OCI-LY1 (cell line): ENCODE measurements around the gene RPS19BP1.
A peak's percentile ranks its signal among the peaks of the same experiment; 100 is the strongest.

Source experiments
- H2AFZ ChIP-seq: fragments of 200-600 bp; sonication (generic), shearing (Covaris generic); 2 replicates; pipeline ENCODE4 v1.6.0; 2014; ENCODE audit warnings: antibody characterized with exemption, mild to moderate bottlenecking, low read length
- H3F3A ChIP-seq: fragments of 200-600 bp; sonication (generic), shearing (Covaris generic); 2 replicates; pipeline ENCODE4 v1.6.0; 2014; ENCODE audit warnings: mild to moderate bottlenecking, antibody characterized with exemption, low read length, moderate library complexity; ENCODE audit not compliant: insufficient read depth
- H3K27ac ChIP-seq: fragments of 200-600 bp; sonication (generic); 2 replicates; pipeline ENCODE4 v1.5.1; 2014; ENCODE audit warnings: low read length, mixed run types, mild to moderate bottlenecking, low read depth; ENCODE audit not compliant: poor library complexity, severe bottlenecking
- H3K27me3 ChIP-seq: fragments of 200-600 bp; sonication (generic); 2 replicates; pipeline ENCODE4 v1.6.0; 2014; ENCODE audit warnings: antibody characterized with exemption, mild to moderate bottlenecking, low read length, moderate library complexity; ENCODE audit not compliant: insufficient read depth
- H3K36me3 ChIP-seq: fragments of 200-600 bp; sonication (generic); 2 replicates; pipeline ENCODE4 v1.6.1; 2014; ENCODE audit warnings: mild to moderate bottlenecking, antibody characterized with exemption, low read length, moderate library complexity, mixed read lengths; ENCODE audit not compliant: insufficient read depth
- H3K4me1 ChIP-seq: fragments of 200-600 bp; sonication (generic); 2 replicates; pipeline ENCODE4 v1.5.1; 2014; ENCODE audit warnings: mild to moderate bottlenecking, low read length, moderate library complexity; ENCODE audit not compliant: insufficient read depth, severe bottlenecking
- H3K4me2 ChIP-seq: fragments of 200-600 bp; sonication (generic), shearing (Covaris generic); 2 replicates; pipeline ENCODE4 v1.6.1; 2014; ENCODE audit warnings: low read length
- H3K4me3 ChIP-seq: fragments of 200-600 bp; sonication (generic); 2 replicates; pipeline ENCODE4 v1.5.1; 2014; ENCODE audit warnings: low read length, low read depth, mild to moderate bottlenecking, mixed read lengths; ENCODE audit not compliant: poor library complexity, severe bottlenecking
- H3K79me2 ChIP-seq: fragments of 200-600 bp; shearing (Covaris generic); 2 replicates; pipeline ENCODE4 v1.6.1; 2016; ENCODE audit warnings: mixed run types, low read length, mixed read lengths; ENCODE audit not compliant: insufficient read depth
- H3K9ac ChIP-seq: fragments of 200-600 bp; sonication (generic), shearing (Covaris generic); 2 replicates; pipeline ENCODE4 v1.6.1; 2014; ENCODE audit warnings: mild to moderate bottlenecking, low read length, mixed read lengths
- H3K9me2 ChIP-seq: fragments of 200-600 bp; sonication (generic), shearing (Covaris generic); 2 replicates; pipeline ENCODE4 v1.6.1; 2014; ENCODE audit warnings: low read depth, mild to moderate bottlenecking, low read length, mixed read lengths
- H3K9me3 ChIP-seq: fragments of 200-600 bp; shearing (Covaris generic); 2 replicates; pipeline ENCODE4 v1.6.1; 2014; ENCODE audit warnings: low read length, mixed read lengths
- H4K20me1 ChIP-seq: fragments of 200-600 bp; sonication (generic), shearing (Covaris generic); 2 replicates; pipeline ENCODE4 v1.6.0; 2016; ENCODE audit warnings: mild to moderate bottlenecking, low read length; ENCODE audit not compliant: insufficient read depth
- CTCF ChIP-seq: fragments of 200-600 bp; sonication (generic), shearing (Covaris generic); IDR thresholded peaks from 2 replicates; pipeline ENCODE4 v1.5.1; 2017; ENCODE audit warnings: mild to moderate bottlenecking, antibody characterized with exemption, low read length, moderate library complexity, mixed read lengths
- EZH2 ChIP-seq: fragments of 200-600 bp; sonication (generic), shearing (Covaris generic); IDR thresholded peaks from 2 replicates; pipeline ENCODE4 v1.8.0; 2017; ENCODE audit warnings: borderline replicate concordance, mixed run types, mild to moderate bottlenecking, antibody characterized with exemption, low read length, moderate library complexity, mixed read lengths

The RPS19BP1 gene

GRCh38 chr22:39530116-39530515, 2.4 kb downstream of the RPS19BP1 start:
- Histone ChIP-seq H3K27me3 (no peaks in the 10 kb centered on the region), H3K4me2 (peak overlapping the region; percentile 77), H2AFZ (no peak overlapping the region), H3K79me2 (peaks cover 14% of the 10 kb centered on the region), H3K4me3 (peak overlapping the region; percentile 49), H3K36me3 (peaks cover 41% of the 10 kb centered on the region), H3F3A (peaks cover 15% of the 10 kb centered on the region), H3K9me3 (no peaks in the 10 kb centered on the region), H3K27ac (peak overlapping the region; percentile 98), H3K9me2 (no peaks in the 10 kb centered on the region), H3K4me1 (peaks cover 82% of the 10 kb centered on the region), H3K9ac (peak overlapping the region; percentile 52; the same call in 1 of the 2 replicates), H4K20me1 (no peaks in the 10 kb centered on the region)
- TF ChIP-seq EZH2 (no peak), CTCF (no peak)

GRCh38 chr22:39529487-39529851, 3.1 kb downstream of the RPS19BP1 start:
- Histone ChIP-seq H3K9me2 (no peaks in the 10 kb centered on the region), H3K9me3 (no peaks in the 10 kb centered on the region), H4K20me1 (no peaks in the 10 kb centered on the region), H3K4me1 (peaks cover 78% of the 10 kb centered on the region), H3K79me2 (peaks cover 14% of the 10 kb centered on the region), H3K36me3 (peaks cover 48% of the 10 kb centered on the region), H2AFZ (no peak overlapping the region), H3K27me3 (no peaks in the 10 kb centered on the region), H3K4me3 (peak overlapping the region; percentile 49), H3F3A (peaks cover 21% of the 10 kb centered on the region), H3K9ac (peak overlapping the region; percentile 52), H3K4me2 (peak overlapping the region; percentile 77), H3K27ac (peak overlapping the region; percentile 98)
- TF ChIP-seq CTCF (no peak; the same call in 1 of the 2 replicates), EZH2 (no peak)

GRCh38 chr22:39528681-39529486, 3.7 kb downstream of the RPS19BP1 start:
- Histone ChIP-seq H2AFZ (no peak overlapping the region), H3K4me3 (peak overlapping the region; percentile 58), H3K27ac (peak overlapping the region; percentile 98), H3K9ac (peak overlapping the region; percentile 68), H3K4me1 (peaks cover 72% of the 10 kb centered on the region), H3K36me3 (peaks cover 54% of the 10 kb centered on the region), H3K79me2 (peaks cover 14% of the 10 kb centered on the region), H3K9me2 (no peaks in the 10 kb centered on the region), H3K4me2 (peak overlapping the region; percentile 77), H4K20me1 (no peaks in the 10 kb centered on the region), H3K9me3 (no peaks in the 10 kb centered on the region), H3F3A (peaks cover 25% of the 10 kb centered on the region), H3K27me3 (no peaks in the 10 kb centered on the region)
- TF ChIP-seq EZH2, result no peak
- TF ChIP-seq CTCF, result peak; percentile 98
